OCI-LY7 (cell line): ENCODE results near the gene RAPGEF6.

Experiments
- EZH2phosphoT487 ChIP-seq: fragments of 200-600 bp; sonication (generic); IDR thresholded peaks from 2 replicates; pipeline ENCODE4 v1.6.1; 2018; ENCODE audit warnings: low read depth, borderline replicate concordance, mild to moderate bottlenecking, mixed run types, antibody characterized with exemption, low read length, moderate library complexity, mixed read lengths
- TF ChIP-seq, protein P1 (sequence below): fragments of 200-600 bp; sonication (generic); conservative IDR thresholded peaks from 2 replicates; pipeline ENCODE4 v1.5.1; 2014; ENCODE audit warnings: mild to moderate bottlenecking, antibody characterized with exemption, low read length, moderate library complexity, mixed read lengths

GRCh38 chr5:131659841-131660240 is 24.8 kb upstream of the RAPGEF6 start:
- TF ChIP-seq EZH2phosphoT487: no peak
- TF ChIP-seq, protein P1, sequence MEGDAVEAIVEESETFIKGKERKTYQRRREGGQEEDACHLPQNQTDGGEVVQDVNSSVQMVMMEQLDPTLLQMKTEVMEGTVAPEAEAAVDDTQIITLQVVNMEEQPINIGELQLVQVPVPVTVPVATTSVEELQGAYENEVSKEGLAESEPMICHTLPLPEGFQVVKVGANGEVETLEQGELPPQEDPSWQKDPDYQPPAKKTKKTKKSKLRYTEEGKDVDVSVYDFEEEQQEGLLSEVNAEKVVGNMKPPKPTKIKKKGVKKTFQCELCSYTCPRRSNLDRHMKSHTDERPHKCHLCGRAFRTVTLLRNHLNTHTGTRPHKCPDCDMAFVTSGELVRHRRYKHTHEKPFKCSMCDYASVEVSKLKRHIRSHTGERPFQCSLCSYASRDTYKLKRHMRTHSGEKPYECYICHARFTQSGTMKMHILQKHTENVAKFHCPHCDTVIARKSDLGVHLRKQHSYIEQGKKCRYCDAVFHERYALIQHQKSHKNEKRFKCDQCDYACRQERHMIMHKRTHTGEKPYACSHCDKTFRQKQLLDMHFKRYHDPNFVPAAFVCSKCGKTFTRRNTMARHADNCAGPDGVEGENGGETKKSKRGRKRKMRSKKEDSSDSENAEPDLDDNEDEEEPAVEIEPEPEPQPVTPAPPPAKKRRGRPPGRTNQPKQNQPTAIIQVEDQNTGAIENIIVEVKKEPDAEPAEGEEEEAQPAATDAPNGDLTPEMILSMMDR: no peak
